BJ (cell line): Measurements from ENCODE around the gene ADAM10. TPM values are rescaled to one million over a fixed set of nuclear protein-coding genes. Genes with fewer than 3 reads are reported as not detected.

ENCODE experiments used
- CTCF ChIA-PET: fragments of 350-600 bp; formaldehyde crosslinking; extraction: SDS; loops from one replicate; lab custom pipeline; 2021; ENCODE audit warnings: antibody characterized with exemption, inconsistent platforms; lab: Yijun Ruan, JAX
- POLR2A ChIA-PET: fragments of 300-600 bp; sonication (Branson Sonifier 250); formaldehyde crosslinking; extraction: SDS; loops from one replicate; lab custom pipeline; 2021; ENCODE audit warnings: antibody characterized with exemption; lab: Charles Lee
- DNase-seq: peaks from one replicate; pipeline ENCODE4 v3.0.0-alpha.2; 2011; ENCODE audit warnings: low read depth
- H3K27me3 ChIP-seq: 2 replicates; pipeline ENCODE4 v1.6.0; 2011; ENCODE audit warnings: low read length; ENCODE audit not compliant: control insufficient read depth, insufficient read depth
- H3K36me3 ChIP-seq: 2 replicates; pipeline ENCODE4 v1.5.1; 2011; ENCODE audit warnings: low read length; ENCODE audit not compliant: control insufficient read depth, insufficient read depth
- H3K4me3 ChIP-seq: 2 replicates; pipeline ENCODE4 v1.5.1; 2011; ENCODE audit warnings: low read depth, mild to moderate bottlenecking, control low read depth, low read length
- CTCF ChIP-seq: IDR thresholded peaks from 2 replicates; pipeline ENCODE4 v1.5.1; 2011; ENCODE audit warnings: low read depth, mild to moderate bottlenecking, control low read depth, inconsistent platforms, low read length, moderate library complexity; ENCODE audit not compliant: insufficient read depth
- polyA plus RNA-seq: library from polyadenylated mRNA; depleted of rRNA; stranded (reverse); fragments of >200 nt; gene quantifications from 2 replicates; pipeline ENCODE4 v1.2.3, GENCODE V29; 2011

Gene ADAM10
- polyA plus RNA-seq, 1 experiment = 106 TPM

- peak overlapping the region; percentile 97 for H3K4me3 ChIP-seq
- H3K27me3 ChIP-seq = no peaks in the 10 kb centered on the region
- ChIA-PET CTCF (interaction anchor here (0.6 to 0.9 kb wide), 2 partner anchors 416 to 567 kb away, joined by 3 read pairs; no protein-coding TSS in a partner anchor), POLR2A (interaction anchor here (0.7 to 1.7 kb wide), 3 partner anchors 22 to 417 kb away, joined by 3 to 27 read pairs (median 6); partner anchors contain the start of gene MINDY2)
- no peak for DNase-seq
- no peaks in the 10 kb centered on the region for H3K36me3 ChIP-seq
- TF ChIP-seq CTCF = no peak
Measured at GRCh38 chr15:58748852-58749531, 515 bp downstream of the ADAM10 start.

GRCh38 chr15:58748040-58748851 is 1.3 kb downstream of the ADAM10 start:
- no peak for DNase-seq
- CTCF ChIA-PET = interaction anchor here (0.6 to 0.9 kb wide), 2 partner anchors 415 to 473 kb away, joined by 3 to 4 read pairs; no protein-coding TSS in a partner anchor

GRCh38 chr15:58746174-58746573 is 3.3 kb downstream of the ADAM10 start:
- no peak for DNase-seq
- Histone ChIP-seq H3K36me3 (no peaks in the 10 kb centered on the region), H3K27me3 (no peaks in the 10 kb centered on the region), H3K4me3 (no peak overlapping the region)
- CTCF ChIA-PET = interaction anchor here (0.7 to 1.6 kb wide), 2 partner anchors 477 to 518 kb away, joined by 3 to 5 read pairs; no protein-coding TSS in a partner anchor
- POLR2A ChIA-PET = no interaction called here
- no peak for TF ChIP-seq CTCF

More at GRCh38 chr15:58748040-58748851, 1.3 kb downstream of the ADAM10 start:
- POLR2A ChIA-PET = no interaction called here
- Histone ChIP-seq H3K27me3 (no peaks in the 10 kb centered on the region), H3K4me3 (peak overlapping the region; percentile 97), H3K36me3 (no peaks in the 10 kb centered on the region)
- no peak for TF ChIP-seq CTCF

GRCh38 chr15:58742819-58743502 is 6.5 kb downstream of the ADAM10 start:
- CTCF ChIA-PET = interaction anchor here (0.8 to 2.0 kb wide), 2 partner anchors 473 to 786 kb away, joined by 4 to 7 read pairs; no protein-coding TSS in a partner anchor

More at GRCh38 chr15:58742819-58743502, 6.5 kb downstream of the ADAM10 start:
- Histone ChIP-seq H3K36me3 (no peaks in the 10 kb centered on the region), H3K4me3 (no peak overlapping the region), H3K27me3 (no peaks in the 10 kb centered on the region)
- no peak for DNase-seq
- POLR2A ChIA-PET = interaction anchor here (0.6 kb wide), 1 partner anchor 281 kb away, joined by 4 read pairs; no protein-coding TSS in a partner anchor
- TF ChIP-seq CTCF = no peak
